Lower lobe of right lung (tissue), 2 donors: Measurements from ENCODE around the gene ZCCHC17. TPM values are rescaled to one million over a fixed set of nuclear protein-coding genes. Genes with fewer than 3 reads are reported as not detected.

ENCODE experiments used
- ATAC-seq, 2 donors: fragments of 200-7000 bp; cut with Tn5 transposase; one replicate each; pipeline ENCODE4 v1.9.1; 2020 to 2022; ENCODE audit warnings: mild to moderate bottlenecking in 2 of 2, moderate library complexity in 2 of 2
- DNase-seq: peaks from one replicate; pipeline ENCODE4 v3.0.0-alpha.2; 2020
- H3K27ac ChIP-seq: fragments of 200-600 bp; one replicate; pipeline ENCODE4 v1.8.0; 2022
- H3K27me3 ChIP-seq: fragments of 200-600 bp; one replicate; pipeline ENCODE4 v1.8.0; 2022; ENCODE audit warnings: low read depth
- H3K36me3 ChIP-seq: fragments of 200-600 bp; one replicate; pipeline ENCODE4 v1.8.0; 2022; ENCODE audit warnings: mild to moderate bottlenecking
- H3K4me1 ChIP-seq: fragments of 200-600 bp; one replicate; pipeline ENCODE4 v1.8.0; 2022
- H3K4me3 ChIP-seq: fragments of 200-600 bp; one replicate; pipeline ENCODE4 v1.8.0; 2022; ENCODE audit warnings: mild to moderate bottlenecking
- H3K9me3 ChIP-seq: fragments of 200-600 bp; one replicate; pipeline ENCODE4 v1.8.0; 2022
- intact Hi-C: fragments of 100-400 bp; cut with DNase I; formaldehyde crosslinking; loops from one replicate; pipeline ENCODE4 v1.11.0; 2022
- total RNA-seq: library from RNA; stranded (reverse); fragmentation: NEBNext Ultra II Directional; extraction: Animal tissue kit (Norgen Biotek cat#: 25700); gene quantifications from one replicate; pipeline ENCODE4 v1.2.1, GENCODE V29; 2021
- TF ChIP-seq, protein P1 (sequence below): fragments of 200-600 bp; IDR thresholded peaks from one replicate; pipeline ENCODE4 v1.8.0; 2022; ENCODE audit warnings: antibody characterized with exemption, mild to moderate bottlenecking
- donor health status: DM: no; HTN: yes; CAD: no; lungs with severe emphysema.

Gene ZCCHC17
- total RNA-seq, 1 donor from 2014 or later, result 22.5 TPM

DNA sequence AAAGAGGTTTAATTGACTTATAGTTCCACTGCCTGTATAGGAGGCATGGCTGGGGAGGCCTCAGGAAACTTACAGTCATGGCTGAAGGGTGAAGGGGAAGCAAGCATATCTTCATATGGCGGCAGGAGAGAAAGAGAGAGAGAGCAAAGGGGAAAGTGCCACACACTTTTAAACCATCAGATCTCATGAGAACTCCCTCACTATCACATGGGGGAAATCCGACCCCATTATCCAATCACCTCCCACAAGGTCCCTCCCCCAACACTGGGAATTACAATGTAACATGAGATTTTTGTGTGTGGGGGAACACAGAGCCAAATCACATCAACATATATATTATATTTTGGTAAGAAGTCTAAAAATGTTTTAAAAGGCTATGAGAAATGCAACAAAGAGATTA is 48.8 kb downstream of the ZCCHC17 start:
- TF ChIP-seq, protein P1, sequence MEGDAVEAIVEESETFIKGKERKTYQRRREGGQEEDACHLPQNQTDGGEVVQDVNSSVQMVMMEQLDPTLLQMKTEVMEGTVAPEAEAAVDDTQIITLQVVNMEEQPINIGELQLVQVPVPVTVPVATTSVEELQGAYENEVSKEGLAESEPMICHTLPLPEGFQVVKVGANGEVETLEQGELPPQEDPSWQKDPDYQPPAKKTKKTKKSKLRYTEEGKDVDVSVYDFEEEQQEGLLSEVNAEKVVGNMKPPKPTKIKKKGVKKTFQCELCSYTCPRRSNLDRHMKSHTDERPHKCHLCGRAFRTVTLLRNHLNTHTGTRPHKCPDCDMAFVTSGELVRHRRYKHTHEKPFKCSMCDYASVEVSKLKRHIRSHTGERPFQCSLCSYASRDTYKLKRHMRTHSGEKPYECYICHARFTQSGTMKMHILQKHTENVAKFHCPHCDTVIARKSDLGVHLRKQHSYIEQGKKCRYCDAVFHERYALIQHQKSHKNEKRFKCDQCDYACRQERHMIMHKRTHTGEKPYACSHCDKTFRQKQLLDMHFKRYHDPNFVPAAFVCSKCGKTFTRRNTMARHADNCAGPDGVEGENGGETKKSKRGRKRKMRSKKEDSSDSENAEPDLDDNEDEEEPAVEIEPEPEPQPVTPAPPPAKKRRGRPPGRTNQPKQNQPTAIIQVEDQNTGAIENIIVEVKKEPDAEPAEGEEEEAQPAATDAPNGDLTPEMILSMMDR, result no peak
- intact Hi-C loops, result no loop called here
- Histone ChIP-seq H3K36me3 (peaks cover 50% of the 10 kb centered on the region), H3K27ac (no peak overlapping the region), H3K27me3 (no peaks in the 10 kb centered on the region), H3K4me3 (no peak overlapping the region), H3K9me3 (no peaks in the 10 kb centered on the region), H3K4me1 (no peaks in the 10 kb centered on the region)
- DNase-seq, result no peak
- ATAC-seq, result no peak

- H3K36me3 ChIP-seq, result peaks cover 62% of the 10 kb centered on the region
- no peak overlapping the region for H3K27ac ChIP-seq
- H3K4me3 ChIP-seq, result no peak overlapping the region
- ATAC-seq (no peak), DNase-seq (no peak)
- TF ChIP-seq, protein P1, result no peak
- H3K27me3 ChIP-seq, result no peaks in the 10 kb centered on the region
- no peaks in the 10 kb centered on the region for H3K4me1 ChIP-seq
- intact Hi-C loops, result no loop called here
- H3K9me3 ChIP-seq, result no peaks in the 10 kb centered on the region
These were observed 50.0 kb downstream of the ZCCHC17 start for GRCh38 chr1:31346785-31347184.

DNA sequence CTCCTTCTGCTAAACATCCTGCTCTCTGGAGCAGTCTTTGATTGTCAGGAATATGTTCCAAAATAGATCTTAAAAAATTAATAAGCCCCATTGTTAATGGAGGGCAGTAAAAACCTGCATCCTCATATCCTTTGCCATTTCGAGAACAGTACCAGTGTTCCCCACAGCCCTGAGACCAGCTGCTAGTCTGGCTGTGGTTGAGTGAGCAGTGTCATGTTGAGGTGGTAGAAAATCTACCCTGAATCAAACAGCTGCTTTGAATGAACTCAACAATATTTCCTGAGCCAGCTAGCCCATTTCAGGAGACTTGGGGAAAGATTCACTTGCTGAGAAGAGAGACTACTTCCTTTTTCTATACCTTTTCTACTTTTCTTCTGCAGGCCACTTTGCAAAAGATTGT is 51.6 kb downstream of the ZCCHC17 start:
- no peaks in the 10 kb centered on the region for H3K4me1 ChIP-seq
- DNase-seq (no peak), ATAC-seq (no peak)
- no peaks in the 10 kb centered on the region for H3K27me3 ChIP-seq
- no peak overlapping the region for H3K27ac ChIP-seq
- intact Hi-C loops, result no loop called here
- peaks cover 69% of the 10 kb centered on the region for H3K36me3 ChIP-seq
- H3K9me3 ChIP-seq, result no peaks in the 10 kb centered on the region
- H3K4me3 ChIP-seq, result no peak overlapping the region
- TF ChIP-seq, protein P1, result no peak

GRCh38 chr1:31354283-31354682 is 57.5 kb downstream of the ZCCHC17 start:
- intact Hi-C loops, result no loop called here

GRCh38 chr1:31356427-31356826 is 59.6 kb downstream of the ZCCHC17 start:
- no peak overlapping the region for H3K27ac ChIP-seq
- no peak for ATAC-seq
- H3K4me3 ChIP-seq, result no peak overlapping the region
- intact Hi-C loops, result no loop called here
- no peaks in the 10 kb centered on the region for H3K9me3 ChIP-seq
- no peak for DNase-seq
- H3K36me3 ChIP-seq, result peaks cover 47% of the 10 kb centered on the region
- no peaks in the 10 kb centered on the region for H3K27me3 ChIP-seq
- TF ChIP-seq, protein P1, result no peak
- no peaks in the 10 kb centered on the region for H3K4me1 ChIP-seq

More at GRCh38 chr1:31354283-31354682, 57.5 kb downstream of the ZCCHC17 start:
- H3K27me3 ChIP-seq, result no peaks in the 10 kb centered on the region
- H3K4me1 ChIP-seq, result no peaks in the 10 kb centered on the region
- H3K4me3 ChIP-seq, result no peak overlapping the region
- ATAC-seq, result no peak
- no peaks in the 10 kb centered on the region for H3K9me3 ChIP-seq
- H3K36me3 ChIP-seq, result peaks cover 54% of the 10 kb centered on the region
- no peak for DNase-seq
- H3K27ac ChIP-seq, result no peak overlapping the region
- TF ChIP-seq, protein P1, result no peak

DNA sequence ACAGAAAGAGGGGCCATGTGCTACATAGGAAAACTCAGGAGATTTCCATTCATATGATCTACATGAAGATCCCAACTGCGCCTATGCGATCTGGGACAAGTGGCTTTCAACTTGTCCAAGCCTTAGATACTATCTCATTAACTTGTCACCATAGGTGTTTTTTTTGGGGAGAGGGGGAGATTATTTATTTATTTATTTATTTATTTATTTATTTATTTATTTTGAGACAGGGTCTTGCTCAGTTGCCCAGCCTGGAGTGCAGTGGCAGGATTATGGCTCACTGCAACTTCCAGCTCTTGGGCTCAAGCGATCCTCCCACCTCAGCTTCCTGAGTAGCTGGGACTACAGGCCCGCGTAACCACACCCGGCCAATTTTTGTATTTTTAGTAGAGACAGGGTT is 64.8 kb downstream of the ZCCHC17 start:
- intact Hi-C loops, result no loop called here
- Histone ChIP-seq H3K36me3 (peaks cover 50% of the 10 kb centered on the region), H3K27me3 (no peaks in the 10 kb centered on the region)

More for the DNA sequence above, 64.8 kb downstream of the ZCCHC17 start:
- Histone ChIP-seq H3K27ac (no peak overlapping the region), H3K4me1 (no peaks in the 10 kb centered on the region), H3K9me3 (no peaks in the 10 kb centered on the region), H3K4me3 (no peak overlapping the region)
- TF ChIP-seq, protein P1, result no peak
- DNase-seq, result no peak
- ATAC-seq, result no peak
